Testis (tissue), 3 donors: ENCODE data around the gene SREBF2. TPM values are rescaled to one million over a fixed set of nuclear protein-coding genes. Genes with fewer than 3 reads are reported as not detected.

Source experiments
- DNase-seq: peaks from one replicate; pipeline ENCODE4 v3.0.0-alpha.2; 2019
- H3K27ac ChIP-seq, 2 donors: fragments of 200-600 bp; sonication (generic); one replicate each; pipeline ENCODE4 v1.5.1; 2019
- H3K27me3 ChIP-seq: fragments of 200-600 bp; sonication (generic); one replicate; pipeline ENCODE4 v1.5.1; 2019
- H3K36me3 ChIP-seq: fragments of 200-600 bp; sonication (generic); one replicate; pipeline ENCODE4 v1.5.1; 2017; ENCODE audit warnings: low read depth; ENCODE audit errors: missing control alignments
- H3K4me1 ChIP-seq: fragments of 200-600 bp; sonication (generic); one replicate; pipeline ENCODE4 v1.5.1; 2019
- H3K4me3 ChIP-seq, 2 donors: fragments of 200-600 bp; sonication (generic); one replicate each; pipeline ENCODE4 v1.5.1; 2017 to 2019
- H3K9me3 ChIP-seq: fragments of 200-600 bp; sonication (generic); one replicate; pipeline ENCODE4 v1.5.1; 2017
- CTCF ChIP-seq, 3 experiments: fragments of 450-650 bp in 2 of 3; fragments of 200-600 bp in 1 of 3; sonication (generic) in 1 of 3; IDR thresholded peaks; one replicate each; pipeline ENCODE4 v1.5.1; 2016 to 2019; ENCODE audit warnings: antibody characterized with exemption in 3 of 3, mild to moderate bottlenecking in 2 of 3, moderate library complexity in 1 of 3
- POLR2A ChIP-seq: fragments of 450-650 bp; IDR thresholded peaks from one replicate; pipeline ENCODE4 v1.6.1; 2017; ENCODE audit warnings: antibody characterized with exemption, mild to moderate bottlenecking, moderate library complexity
- WGBS, 2 donors: methylation state at CpG; one replicate each; pipeline ENCODE4 v1.1.5; 2018; 5-methylcytosine and 5-hydroxymethylcytosine counted together
- intact Hi-C: fragments of 100-400 bp; cut with DNase I; formaldehyde crosslinking; loops from one replicate; pipeline ENCODE4 v1.15.1; 2023; ENCODE audit warnings: low total_unique reads
- polyA plus RNA-seq: library from polyadenylated mRNA; stranded (reverse); fragments of 350-450 nt; fragmentation: Illumina TruSeq; extraction: RNeasy Lipid Tissue Mini Kit (QIAGEN cat#74804); gene quantifications from one replicate; pipeline ENCODE4 v1.2.3, GENCODE V29; 2014; ENCODE audit warnings: low read depth, low replicate concordance; ENCODE audit not compliant: insufficient read depth
- total RNA-seq, 2 donors: library from RNA; depleted of rRNA; stranded (reverse); fragments of >200 nt; gene quantifications; one replicate each; pipeline ENCODE4 v1.2.3, GENCODE V29; 2016

SREBF2 gene
- total and polyA plus RNA-seq, 3 donors from 2014 or later = 59.7 to 119 (median 79.8) TPM

DNA sequence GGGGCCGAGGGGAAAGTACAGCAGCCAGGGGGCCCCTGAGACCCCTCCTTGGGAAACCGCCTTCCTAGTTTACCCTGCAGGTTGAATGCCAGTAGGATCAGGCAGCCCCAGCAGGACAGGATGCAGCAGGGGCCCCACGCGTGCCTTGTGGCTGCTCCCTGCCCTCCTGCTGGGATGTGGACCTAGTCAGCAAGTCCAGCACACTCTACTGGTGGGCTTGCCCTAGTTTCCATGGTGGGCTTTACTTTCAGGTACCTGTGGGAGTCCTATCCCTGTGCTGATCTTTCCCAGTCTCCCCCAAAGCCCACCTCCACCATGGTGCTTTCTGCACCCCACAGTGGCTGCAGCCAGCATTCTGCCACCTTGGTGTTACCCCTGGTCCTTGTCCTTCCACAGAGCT, 59.8 kb downstream of the SREBF2 start:
- no peak for DNase-seq
- TF ChIP-seq CTCF (IDR thresholded peaks at IDR 0.05) (no peak), POLR2A (no peak)
- intact Hi-C loops = no loop called here
- H3K4me1 ChIP-seq = no peaks in the 10 kb centered on the region
- H3K27me3 ChIP-seq = no peaks in the 10 kb centered on the region
- no peaks in the 10 kb centered on the region for H3K36me3 ChIP-seq
- no peaks in the 10 kb centered on the region for H3K9me3 ChIP-seq
- 81 to 87% methylated on average over 4 of the region's 4 CpGs for WGBS, 2 donors
- no peak overlapping the region for H3K27ac ChIP-seq
- H3K4me3 ChIP-seq = no peak overlapping the region

DNA sequence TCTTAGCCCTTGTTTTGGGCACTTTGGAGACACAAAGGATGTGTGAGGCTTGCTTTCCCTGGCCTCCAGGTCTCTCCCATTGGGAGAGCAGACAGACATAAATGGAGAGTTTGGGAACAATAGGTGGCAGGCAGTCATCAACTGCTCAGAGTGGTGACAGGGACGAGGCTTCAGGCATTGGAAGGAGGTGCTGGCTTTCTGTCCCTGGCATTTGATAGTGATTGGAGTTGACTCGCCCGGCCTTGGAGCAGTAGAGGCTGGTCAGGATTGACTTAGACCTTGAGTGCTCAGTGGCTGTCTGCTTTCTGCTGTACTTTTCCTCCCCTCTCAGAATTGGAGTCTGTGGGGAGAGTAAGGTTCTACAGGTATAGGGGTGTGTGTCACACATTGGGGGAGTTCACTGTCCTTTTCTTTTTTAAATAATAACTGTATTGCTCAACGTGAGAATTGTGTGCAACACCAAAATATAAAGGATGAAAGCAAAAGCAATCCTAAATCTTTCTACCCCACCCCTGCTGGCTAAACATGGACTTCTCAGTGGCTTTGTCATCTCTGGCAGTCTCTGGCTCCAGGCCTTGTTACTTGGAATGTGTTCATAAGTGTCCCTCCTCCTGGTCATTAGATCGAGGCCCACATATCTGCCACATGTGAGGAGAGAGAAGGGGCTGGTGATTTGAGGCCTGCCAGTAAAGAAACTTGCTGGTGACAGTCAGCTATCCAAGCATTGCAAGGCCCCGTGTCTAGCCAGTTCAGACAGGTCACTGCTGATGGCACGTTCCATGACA, 60.9 kb downstream of the SREBF2 start:
- DNase-seq = no peak
- TF ChIP-seq CTCF (IDR thresholded peaks at IDR 0.05) (no peak), POLR2A (no peak)
- Histone ChIP-seq H3K9me3 (no peaks in the 10 kb centered on the region), H3K27me3 (no peaks in the 10 kb centered on the region), H3K4me3 (no peak overlapping the region), H3K27ac (no peak overlapping the region), H3K36me3 (no peaks in the 10 kb centered on the region), H3K4me1 (no peaks in the 10 kb centered on the region)
- intact Hi-C loops = no loop called here
- WGBS, 2 donors = 73 to 82% methylated on average over 7 of the region's 7 CpGs

GRCh38 chr22:41898645-41899044, 65.7 kb downstream of the SREBF2 start:
- Histone ChIP-seq H3K36me3 (no peaks in the 10 kb centered on the region), H3K9me3 (no peaks in the 10 kb centered on the region), H3K4me3 (no peak overlapping the region), H3K27me3 (no peaks in the 10 kb centered on the region), H3K4me1 (no peaks in the 10 kb centered on the region), H3K27ac (no peak overlapping the region)
- 84 to 87% methylated on average over 11 of the region's 11 CpGs for WGBS, 2 donors
- TF ChIP-seq CTCF (IDR thresholded peaks at IDR 0.05) = no peak
- no peak for TF ChIP-seq POLR2A
- intact Hi-C loops = no loop called here
- no peak for DNase-seq

GRCh38 chr22:41899110-41899509, 66.2 kb downstream of the SREBF2 start:
- Histone ChIP-seq H3K27ac (no peak overlapping the region), H3K4me3 (no peak overlapping the region), H3K4me1 (no peaks in the 10 kb centered on the region), H3K27me3 (no peaks in the 10 kb centered on the region), H3K36me3 (no peaks in the 10 kb centered on the region), H3K9me3 (no peaks in the 10 kb centered on the region)
- intact Hi-C loops = no loop called here
- 90% methylated on average over 5 of the region's 5 CpGs for WGBS, 2 donors
- TF ChIP-seq POLR2A (no peak), CTCF (IDR thresholded peaks at IDR 0.05) (no peak)
- DNase-seq = no peak
